SK-N-MC (cell line): ENCODE data around the gene KHNYN.

Experiments
- EZH2 ChIP-seq: fragments of 200-600 bp; sonication (generic); IDR thresholded peaks from one replicate; pipeline ENCODE4 v1.6.1; 2017; ENCODE audit warnings: antibody characterized with exemption
- POLR2AphosphoS5 ChIP-seq: IDR thresholded peaks from 2 replicates; pipeline ENCODE4 v1.6.1; 2012; ENCODE audit warnings: mild to moderate bottlenecking, low read depth, low read length, borderline replicate concordance

DNA sequence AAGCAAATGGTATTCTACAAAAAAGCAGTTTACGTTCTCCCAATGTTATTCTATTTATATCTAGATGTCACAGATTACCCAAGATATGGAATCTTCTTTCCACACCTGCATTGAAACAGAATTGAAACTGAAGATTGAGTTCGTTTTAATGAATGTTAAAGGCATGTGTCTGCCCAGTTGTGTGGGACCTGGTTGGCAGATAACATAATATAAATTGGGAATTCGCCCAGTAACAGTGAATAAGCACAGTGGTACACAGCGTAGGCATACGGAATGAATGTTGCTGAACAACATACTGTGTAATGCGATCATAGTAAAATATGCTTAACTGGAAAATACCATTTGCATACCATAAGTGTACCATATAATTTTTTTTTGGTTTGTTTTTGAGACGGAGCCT, 4.3 kb downstream of the KHNYN start:
- TF ChIP-seq EZH2 (no peak), POLR2AphosphoS5 (no peak)
